Measurements from ENCODE around the gene EIF4EBP2. TPM values are rescaled to one million over a fixed set of nuclear protein-coding genes. Genes with fewer than 3 reads are reported as not detected.

The EIF4EBP2 gene
- total and polyA plus RNA-seq, 2 of the 13 experiments (the other 11 are each of a cell fraction or from before 2014, with no cell fraction given) = 16.9 to 22.0 TPM

DNA sequence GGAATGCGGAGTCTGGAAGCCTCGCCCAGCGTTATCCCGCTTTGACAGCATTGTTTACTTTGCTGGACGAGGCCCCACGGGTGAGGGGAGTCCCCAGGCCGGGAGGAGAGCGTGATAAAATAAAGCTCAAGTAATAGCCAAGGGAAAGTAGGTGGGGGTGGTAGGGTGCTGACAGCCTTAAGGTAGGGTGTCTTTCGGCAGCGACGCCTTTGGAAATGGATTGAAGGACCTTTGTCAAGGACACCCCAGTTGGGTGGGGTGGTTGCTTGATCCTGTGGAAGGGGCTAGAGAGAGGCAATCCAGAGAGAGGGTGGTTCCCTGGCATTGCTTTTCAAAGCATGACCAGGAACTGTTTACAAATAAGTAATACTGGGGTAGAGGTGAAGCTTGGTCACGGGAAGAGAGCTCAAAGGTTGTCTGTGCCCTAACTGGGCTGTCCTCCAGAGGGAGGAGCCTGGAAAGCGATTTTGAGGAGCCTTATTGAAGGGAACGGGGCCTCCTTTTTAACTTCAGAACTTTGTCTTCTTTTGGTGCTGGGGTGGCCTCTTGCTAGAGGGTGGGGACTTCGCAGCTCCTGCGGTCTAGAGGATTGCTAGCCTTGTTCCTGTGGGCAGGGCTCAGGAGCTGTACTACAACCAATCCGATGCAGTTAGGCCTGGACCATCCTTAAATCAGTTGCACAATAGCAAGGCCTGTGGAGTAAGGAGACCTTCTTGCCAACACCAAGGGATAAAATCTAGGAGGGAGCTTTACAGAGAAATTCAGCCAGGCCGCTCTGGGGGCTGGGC is 1.3 kb downstream of the EIF4EBP2 start (continued):
- TF ChIP-seq, protein P1, sequence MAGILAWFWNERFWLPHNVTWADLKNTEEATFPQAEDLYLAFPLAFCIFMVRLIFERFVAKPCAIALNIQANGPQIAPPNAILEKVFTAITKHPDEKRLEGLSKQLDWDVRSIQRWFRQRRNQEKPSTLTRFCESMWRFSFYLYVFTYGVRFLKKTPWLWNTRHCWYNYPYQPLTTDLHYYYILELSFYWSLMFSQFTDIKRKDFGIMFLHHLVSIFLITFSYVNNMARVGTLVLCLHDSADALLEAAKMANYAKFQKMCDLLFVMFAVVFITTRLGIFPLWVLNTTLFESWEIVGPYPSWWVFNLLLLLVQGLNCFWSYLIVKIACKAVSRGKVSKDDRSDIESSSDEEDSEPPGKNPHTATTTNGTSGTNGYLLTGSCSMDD (CRISPR knock-in tag; IDR thresholded peaks at IDR 0.05) = no peak
- TF ChIP-seq MBD4 (IDR thresholded peaks at IDR 0.05; ENCODE audit: borderline replicate concordance, low read length) (no peak), ZNF556 (CRISPR knock-in tag; IDR thresholded peaks at IDR 0.05; ENCODE audit: borderline replicate concordance) (no peak), FOXK1 (CRISPR knock-in tag; IDR thresholded peaks at IDR 0.05; ENCODE audit: borderline replicate concordance, low read depth) (peak; percentile 67; the same call in 1 of the 2 replicates), JARID2 (CRISPR knock-in tag; IDR thresholded peaks at IDR 0.05; ENCODE audit: insufficient replicate concordance) (no peak), SOX5 (CRISPR knock-in tag; IDR thresholded peaks at IDR 0.05; ENCODE audit: borderline replicate concordance) (peak; percentile 38; the same call in 1 of the 2 replicates), CEBPG (CRISPR knock-in tag; IDR thresholded peaks at IDR 0.05) (peak; percentile 88), KMT2A (CRISPR knock-in tag; IDR thresholded peaks at IDR 0.05) (0 out of 2 replicates have a peak, but pooled peaks have one; percentile 9), ZHX1 (CRISPR knock-in tag; IDR thresholded peaks at IDR 0.05; ENCODE audit: low read depth) (no peak), ZNF768 (CRISPR knock-in tag; IDR thresholded peaks at IDR 0.05) (no peak), RARA (CRISPR knock-in tag; IDR thresholded peaks at IDR 0.05) (peak; percentile 17; the same call in 1 of the 2 replicates), ZFY (CRISPR knock-in tag; IDR thresholded peaks at IDR 0.05) (peak; percentile 7; the same call in 1 of the 2 replicates), NFYB (CRISPR knock-in tag; IDR thresholded peaks at IDR 0.05) (peak; percentile 36; the same call in 1 of the 2 replicates), SMYD3 (CRISPR knock-in tag; IDR thresholded peaks at IDR 0.05) (no peak), SMARCC2 (IDR thresholded peaks at IDR 0.05) (no peak), ZNF367 (CRISPR knock-in tag; IDR thresholded peaks at IDR 0.05; ENCODE audit: borderline replicate concordance) (no peak), SMC3 (IDR thresholded peaks at IDR 0.05; ENCODE audit: low read length) (no peak), ZNF382 (CRISPR knock-in tag; IDR thresholded peaks at IDR 0.05; ENCODE audit: borderline replicate concordance) (no peak), ZBTB49 (CRISPR knock-in tag; IDR thresholded peaks at IDR 0.05; ENCODE audit: borderline replicate concordance) (no peak), NFE2 (CRISPR knock-in tag; IDR thresholded peaks at IDR 0.05) (no peak), KAT7 (CRISPR knock-in tag; IDR thresholded peaks at IDR 0.05; ENCODE audit: borderline replicate concordance) (no peak), FOXA3 (CRISPR knock-in tag; IDR thresholded peaks at IDR 0.05) (peak; percentile 51), KLF9 (CRISPR knock-in tag; IDR thresholded peaks at IDR 0.05; ENCODE audit: low read depth) (no peak)
- TF ChIP-seq, protein P2, sequence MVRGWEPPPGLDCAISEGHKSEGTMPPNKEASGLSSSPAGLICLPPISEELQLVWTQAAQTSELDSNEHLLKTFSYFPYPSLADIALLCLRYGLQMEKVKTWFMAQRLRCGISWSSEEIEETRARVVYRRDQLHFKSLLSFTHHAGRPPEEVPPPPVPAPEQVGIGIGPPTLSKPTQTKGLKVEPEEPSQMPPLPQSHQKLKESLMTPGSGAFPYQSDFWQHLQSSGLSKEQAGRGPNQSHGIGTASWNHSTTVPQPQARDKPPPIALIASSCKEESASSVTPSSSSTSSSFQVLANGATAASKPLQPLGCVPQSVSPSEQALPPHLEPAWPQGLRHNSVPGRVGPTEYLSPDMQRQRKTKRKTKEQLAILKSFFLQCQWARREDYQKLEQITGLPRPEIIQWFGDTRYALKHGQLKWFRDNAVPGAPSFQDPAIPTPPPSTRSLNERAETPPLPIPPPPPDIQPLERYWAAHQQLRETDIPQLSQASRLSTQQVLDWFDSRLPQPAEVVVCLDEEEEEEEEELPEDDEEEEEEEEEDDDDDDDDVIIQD (CRISPR knock-in tag; IDR thresholded peaks at IDR 0.05; ENCODE audit: low read depth) = no peak
